Mucosa of descending colon (tissue), 3 donors: ENCODE data around the gene PARD3B. TPM values are rescaled to one million over a fixed set of nuclear protein-coding genes. Genes with fewer than 3 reads are reported as not detected.

Experiments used
- ATAC-seq: fragments of 200-7000 bp; cut with Tn5 transposase; one replicate; pipeline ENCODE4 v1.9.1; 2020; ENCODE audit warnings: mild to moderate bottlenecking, moderate library complexity
- DNase-seq, 3 donors: peaks; one replicate each; pipeline ENCODE4 v3.0.0-alpha.2; 2020
- H3K36me3 ChIP-seq: fragments of 200-600 bp; one replicate; pipeline ENCODE4 v1.8.0; 2021; ENCODE audit warnings: low read depth, mild to moderate bottlenecking
- H3K4me1 ChIP-seq: fragments of 200-600 bp; one replicate; pipeline ENCODE4 v1.8.0; 2021; ENCODE audit warnings: low read depth, mild to moderate bottlenecking
- H3K4me3 ChIP-seq: fragments of 200-600 bp; one replicate; pipeline ENCODE4 v1.8.0; 2021; ENCODE audit warnings: mild to moderate bottlenecking
- H3K9me3 ChIP-seq: fragments of 200-600 bp; one replicate; pipeline ENCODE4 v1.8.0; 2021; ENCODE audit warnings: mild to moderate bottlenecking
- CTCF ChIP-seq: fragments of 200-600 bp; IDR thresholded peaks from one replicate; pipeline ENCODE4 v1.8.0; 2022; ENCODE audit warnings: antibody characterized with exemption, mild to moderate bottlenecking
- intact Hi-C, 2 donors: fragments of 100-400 bp; cut with DNase I in 1 of 2; cut with micrococcal nuclease in 1 of 2; formaldehyde crosslinking; loops; one replicate each; pipeline versions ENCODE4 v1.11.0 to v1.11.1; 2022; cut with DNase I, micrococcal nuclease
- total RNA-seq, 3 donors: library from RNA; stranded (reverse); fragmentation: NEBNext Ultra II Directional in 2 of 3; extraction: Animal tissue kit (Norgen Biotek cat#: 25700) in 2 of 3; gene quantifications; one replicate each; pipeline versions ENCODE4 v1.2.1 to v1.2.4, GENCODE V29; 2021 to 2023
- donor health status: DM: no; HTN: no; CAD: no; lungs with moderate emphysema.
- donor health status: DM: no; HTN: no; CAD: no.
- donor health status: DM: no; HTN: yes; CAD: no.

Gene PARD3B
- total RNA-seq, 3 donors from 2014 or later = 21.1 to 56.8 (median 44.0) TPM

- no peak for ATAC-seq
- intact Hi-C loops = no loop called here
Measured at GRCh38 chr2:205197468-205198139, 652.3 kb downstream of the PARD3B start.

GRCh38 chr2:205198140-205198525 lies 652.9 kb downstream of the PARD3B start:
- Histone ChIP-seq H3K4me1 (no peaks in the 10 kb centered on the region), H3K36me3 (no peaks in the 10 kb centered on the region), H3K9me3 (no peaks in the 10 kb centered on the region), H3K4me3 (no peak overlapping the region)
- no peak for DNase-seq
- intact Hi-C loops = no loop called here
- no peak for ATAC-seq
- no peak for TF ChIP-seq CTCF

More at GRCh38 chr2:205197468-205198139, 652.3 kb downstream of the PARD3B start:
- H3K36me3 ChIP-seq = no peaks in the 10 kb centered on the region
- no peaks in the 10 kb centered on the region for H3K9me3 ChIP-seq
- no peak overlapping the region for H3K4me3 ChIP-seq
- no peaks in the 10 kb centered on the region for H3K4me1 ChIP-seq
- DNase-seq = no peak
- TF ChIP-seq CTCF = no peak

- DNase-seq (no peak), ATAC-seq (no peak)
- no peak for TF ChIP-seq CTCF
- no peaks in the 10 kb centered on the region for H3K36me3 ChIP-seq
- intact Hi-C loops = no loop called here
- no peak overlapping the region for H3K4me3 ChIP-seq
- no peaks in the 10 kb centered on the region for H3K4me1 ChIP-seq
- H3K9me3 ChIP-seq = no peaks in the 10 kb centered on the region
Measured at GRCh38 chr2:205199165-205199850, 654.0 kb downstream of the PARD3B start.

- no peak for TF ChIP-seq CTCF
- H3K4me3 ChIP-seq = no peak overlapping the region
- H3K9me3 ChIP-seq = no peaks in the 10 kb centered on the region
- ATAC-seq = no peak
- H3K36me3 ChIP-seq = no peaks in the 10 kb centered on the region
- intact Hi-C loops = no loop called here
- DNase-seq = no peak
- H3K4me1 ChIP-seq = no peaks in the 10 kb centered on the region
Measured at GRCh38 chr2:205210494-205210893, 665.2 kb downstream of the PARD3B start.

GRCh38 chr2:205212357-205212756 lies 667.1 kb downstream of the PARD3B start:
- H3K4me1 ChIP-seq = no peaks in the 10 kb centered on the region
- H3K4me3 ChIP-seq = no peak overlapping the region
- H3K9me3 ChIP-seq = no peaks in the 10 kb centered on the region
- DNase-seq = no peak
- no peak for TF ChIP-seq CTCF
- intact Hi-C loops = no loop called here
- no peaks in the 10 kb centered on the region for H3K36me3 ChIP-seq
- no peak for ATAC-seq
